Gastroesophageal sphincter (tissue), 4 donors: ENCODE measurements around the gene ZGPAT. TPM values are rescaled to one million over a fixed set of nuclear protein-coding genes. Genes with fewer than 3 reads are reported as not detected.
"Not testable (repeated sequence)": the region's sequence is repeated elsewhere in the genome, so short reads cannot be mapped to it uniquely, and the experiment has no call there.

Experiments
- ATAC-seq: fragments of 150-250 bp; one replicate; pipeline ENCODE4 v1.9.1; 2016; ENCODE audit warnings: mild to moderate bottlenecking, moderate library complexity
- H3K27ac ChIP-seq, 4 donors: fragments of 200-600 bp; sonication (generic) in 3 of 4; 1 replicate in 3 of 4; 2 replicates in 1 of 4; pipeline ENCODE4 v1.5.1; 2016 to 2019
- H3K27me3 ChIP-seq: fragments of 200-600 bp; sonication (generic); one replicate; pipeline ENCODE4 v1.5.1; 2019
- H3K36me3 ChIP-seq, 2 donors: fragments of 200-600 bp; sonication (generic); one replicate each; pipeline ENCODE4 v1.5.1; 2019; ENCODE audit warnings: control low read depth in 1 of 2
- H3K4me1 ChIP-seq, 3 donors: fragments of 200-600 bp; sonication (generic); 1 replicate in 2 of 3; 2 replicates in 1 of 3; pipeline ENCODE4 v1.5.1; 2016 to 2019; ENCODE audit warnings: control low read depth in 2 of 3
- H3K4me3 ChIP-seq, 2 donors: fragments of 200-600 bp; sonication (generic); one replicate each; pipeline ENCODE4 v1.5.1; 2019; ENCODE audit warnings: mild to moderate bottlenecking in 1 of 2, moderate library complexity in 1 of 2
- H3K9me3 ChIP-seq, 3 donors: fragments of 200-600 bp; sonication (generic); one replicate each; pipeline ENCODE4 v1.5.1; 2017 to 2019; ENCODE audit warnings: control low read depth in 2 of 3
- CTCF ChIP-seq, 4 experiments: fragments of 200-600 bp in 2 of 4; fragments of 450-650 bp in 2 of 4; sonication (generic) in 1 of 4; IDR thresholded peaks; one replicate each; pipeline ENCODE4 v1.5.1; 2017 to 2019; ENCODE audit warnings: antibody characterized with exemption in 4 of 4, mild to moderate bottlenecking in 2 of 4, moderate library complexity in 2 of 4
- EP300 ChIP-seq: sonication (generic); formaldehyde crosslinking; IDR thresholded peaks from one replicate; pipeline ENCODE4 v1.6.1; 2017; ENCODE audit warnings: antibody characterized with exemption, mild to moderate bottlenecking
- POLR2A ChIP-seq, 2 donors: fragments of 450-650 bp; IDR thresholded peaks; one replicate each; pipeline ENCODE4 v1.6.1; 2017; ENCODE audit warnings: antibody characterized with exemption in 2 of 2, mild to moderate bottlenecking in 2 of 2, moderate library complexity in 1 of 2
- POLR2AphosphoS5 ChIP-seq: sonication (generic); formaldehyde crosslinking; IDR thresholded peaks from one replicate; pipeline ENCODE4 v1.6.1; 2017; ENCODE audit warnings: antibody characterized with exemption
- WGBS, 2 donors: methylation state at CpG; one replicate each; pipeline ENCODE4 v1.1.5; 2018; ENCODE audit warnings: low coverage in 1 of 2; 5-methylcytosine and 5-hydroxymethylcytosine counted together
- total RNA-seq, 4 donors: library from RNA; depleted of rRNA; stranded (reverse); fragments of >200 nt; gene quantifications; one replicate each; pipeline ENCODE4 v1.1.0, GENCODE V29; 2016

ZGPAT gene
- total RNA-seq, 4 donors from 2014 or later, result 21.7 to 51.7 (median 32.9) TPM

- no peak for ATAC-seq
- H3K9me3 ChIP-seq, result peaks cover 0 to 21% (median 0%) of the 10 kb centered on the region in 3 donors
- WGBS, 2 donors, result 64 to 85% methylated on average over 3 to 7 of the region's 12 CpGs
- H3K27me3 ChIP-seq, result no peaks in the 10 kb centered on the region
- peaks cover 0 to 45% (median 18%) of the 10 kb centered on the region in 3 donors for H3K4me1 ChIP-seq
- no peak for TF ChIP-seq POLR2AphosphoS5
- TF ChIP-seq CTCF (IDR thresholded peaks at IDR 0.05), result no peak
- TF ChIP-seq EP300, result no peak
- no peak for TF ChIP-seq POLR2A (IDR thresholded peaks at IDR 0.05)
- H3K4me3 ChIP-seq, result no peak overlapping the region
- peaks cover 0 to 79% of the 10 kb centered on the region in 2 donors for H3K36me3 ChIP-seq
- no peak overlapping the region for H3K27ac ChIP-seq
Measured at GRCh38 chr20:63711085-63711645, 3.3 kb downstream of the ZGPAT start.

GRCh38 chr20:63712191-63712590 lies 4.4 kb downstream of the ZGPAT start:
- H3K4me1 ChIP-seq, result peaks cover 0 to 35% (median 9%) of the 10 kb centered on the region in 3 donors
- peaks cover 0 to 25% (median 0%) of the 10 kb centered on the region in 3 donors for H3K9me3 ChIP-seq
- no peak overlapping the region for H3K4me3 ChIP-seq
- ATAC-seq, result no peak
- TF ChIP-seq CTCF (IDR thresholded peaks at IDR 0.05) (no peak), POLR2A (IDR thresholded peaks at IDR 0.05) (no peak), POLR2AphosphoS5 (no peak), EP300 (no peak)
- H3K27ac ChIP-seq, result no peak overlapping the region
- 100% methylated on average over 1 of the region's 1 CpG; no CpG with 5 or more reads in 1 of the 2 donors for WGBS, 2 donors
- peaks cover 0 to 85% of the 10 kb centered on the region in 2 donors for H3K36me3 ChIP-seq
- no peaks in the 10 kb centered on the region for H3K27me3 ChIP-seq

- no peak for ATAC-seq
- peaks cover 0 to 100% of the 10 kb centered on the region in 2 donors for H3K36me3 ChIP-seq
Measured at GRCh38 chr20:63714858-63715257, 7.0 kb downstream of the ZGPAT start.

GRCh38 chr20:63718996-63719395 lies 11.2 kb downstream of the ZGPAT start:
- WGBS, 2 donors, result 100% methylated on average over 2 of the region's 2 CpGs; no CpG with 5 or more reads in 1 of the 2 donors
- H3K27ac ChIP-seq, result no peak overlapping the region
- H3K27me3 ChIP-seq, result no peaks in the 10 kb centered on the region
- peaks cover 0 to 46% (median 0%) of the 10 kb centered on the region in 3 donors for H3K9me3 ChIP-seq
- H3K4me3 ChIP-seq, result no peak overlapping the region
- no peak for TF ChIP-seq POLR2A (IDR thresholded peaks at IDR 0.05)
- no peak for TF ChIP-seq CTCF (IDR thresholded peaks at IDR 0.05)
- TF ChIP-seq POLR2AphosphoS5, result no peak
- TF ChIP-seq EP300, result no peak
- H3K4me1 ChIP-seq, result no peaks in the 10 kb centered on the region
- H3K36me3 ChIP-seq, result peaks cover 0 to 93% of the 10 kb centered on the region in 2 donors
- ATAC-seq, result no peak

More at GRCh38 chr20:63714858-63715257, 7.0 kb downstream of the ZGPAT start:
- TF ChIP-seq POLR2A (IDR thresholded peaks at IDR 0.05) (no peak), EP300 (no peak), CTCF (IDR thresholded peaks at IDR 0.05) (no peak), POLR2AphosphoS5 (no peak)
- Histone ChIP-seq H3K4me1 (peaks cover 0 to 16% (median 0%) of the 10 kb centered on the region in 3 donors), H3K4me3 (no peak overlapping the region), H3K27me3 (no peaks in the 10 kb centered on the region), H3K27ac (no peak overlapping the region), H3K9me3 (peaks cover 0 to 43% (median 0%) of the 10 kb centered on the region in 3 donors)
- 94 to 100% methylated on average over 5 of the region's 5 CpGs for WGBS, 2 donors

GRCh38 chr20:63722967-63723622 lies 15.3 kb downstream of the ZGPAT start:
- peaks cover 0 to 77% of the 10 kb centered on the region in 2 donors for H3K36me3 ChIP-seq
- ATAC-seq, H3K27ac ChIP-seq, H3K4me1 ChIP-seq, H3K4me3 ChIP-seq, H3K27me3 ChIP-seq: not testable (repeated sequence)
- WGBS, 2 donors, result 72 to 76% methylated on average over 2 of the region's 2 CpGs
- peaks cover 0 to 38% (median 0%) of the 10 kb centered on the region in 3 donors for H3K9me3 ChIP-seq

GRCh38 chr20:63730189-63730733 lies 22.4 kb downstream of the ZGPAT start:
- H3K36me3 ChIP-seq, result peaks cover 0 to 54% of the 10 kb centered on the region in 2 donors
- 87 to 94% methylated on average over 7 to 14 of the region's 18 CpGs for WGBS, 2 donors

More at GRCh38 chr20:63730189-63730733, 22.4 kb downstream of the ZGPAT start:
- not testable (repeated sequence) for H3K27ac ChIP-seq, H3K4me1 ChIP-seq, ATAC-seq, H3K4me3 ChIP-seq, H3K27me3 ChIP-seq
- peaks cover 0 to 10% (median 0%) of the 10 kb centered on the region in 3 donors for H3K9me3 ChIP-seq
